Transverse colon (tissue), 4 donors: ENCODE results near the gene CDC14A.

ENCODE experiments used
- CTCF ChIP-seq, 5 experiments: fragments of 200-600 bp in 3 of 5; fragments of 450-650 bp in 2 of 5; sonication (generic) in 3 of 5; IDR thresholded peaks; 1 replicate in 2 of 5; 2 replicates in 3 of 5; pipeline ENCODE4 v1.5.1; 2016 to 2017; ENCODE audit warnings: antibody characterized with exemption in 5 of 5, inconsistent platforms in 3 of 5, mild to moderate bottlenecking in 2 of 5, moderate library complexity in 1 of 5
- POLR2A ChIP-seq: fragments of 450-650 bp; IDR thresholded peaks from one replicate; pipeline ENCODE4 v1.6.1; 2016; ENCODE audit warnings: antibody characterized with exemption, mild to moderate bottlenecking, moderate library complexity
- POLR2AphosphoS5 ChIP-seq, 3 donors: sonication (generic); formaldehyde crosslinking; IDR thresholded peaks; one replicate each; pipeline ENCODE4 v1.6.1; 2016; ENCODE audit warnings: antibody characterized with exemption in 3 of 3

GRCh38 chr1:100419072-100419471 is 66.8 kb downstream of the CDC14A start:
- no peak for TF ChIP-seq POLR2A
- TF ChIP-seq CTCF (IDR thresholded peaks at IDR 0.05): no peak
- no peak for TF ChIP-seq POLR2AphosphoS5 (IDR thresholded peaks at IDR 0.05)
